HepG2 (cell line): ENCODE data around the gene ZMYND8. TPM values are rescaled to one million over a fixed set of nuclear protein-coding genes. Genes with fewer than 3 reads are reported as not detected.

Experiments
- GPN1 ChIP-seq: sonication (generic); formaldehyde crosslinking; IDR thresholded peaks from 2 replicates; pipeline ENCODE4 v1.5.1; 2020; ENCODE audit warnings: missing genetic modification reagents, borderline replicate concordance
- NCOA1 ChIP-seq: sonication (generic); formaldehyde crosslinking; IDR thresholded peaks from 2 replicates; pipeline ENCODE4 v1.9.0; 2021; ENCODE audit warnings: missing genetic modification reagents
- NCOR1 ChIP-seq: fragments of 200-600 bp; sonication (generic); IDR thresholded peaks from 2 replicates; pipeline ENCODE4 v1.7.0; 2017; ENCODE audit warnings: antibody characterized with exemption, low read length, borderline replicate concordance
- PHF20 ChIP-seq: sonication (generic); formaldehyde crosslinking; IDR thresholded peaks from 2 replicates; pipeline ENCODE4 v1.5.0; 2020; ENCODE audit warnings: mild to moderate bottlenecking, missing genetic modification reagents
- SETDB1 ChIP-seq: sonication (generic); formaldehyde crosslinking; IDR thresholded peaks from 2 replicates; pipeline ENCODE4 v1.5.1; 2020; ENCODE audit warnings: missing genetic modification reagents, mild to moderate bottlenecking, borderline replicate concordance
- SMAD1 ChIP-seq: sonication (generic); formaldehyde crosslinking; IDR thresholded peaks from 2 replicates; pipeline ENCODE4 v1.4.0; 2020; ENCODE audit warnings: missing genetic modification reagents, low read depth, mild to moderate bottlenecking, borderline replicate concordance
- SNAPC2 ChIP-seq: sonication (generic); formaldehyde crosslinking; IDR thresholded peaks from 2 replicates; pipeline ENCODE4 v1.8.1; 2022; ENCODE audit warnings: mild to moderate bottlenecking, missing genetic modification reagents
- SP4 ChIP-seq: sonication (generic); formaldehyde crosslinking; IDR thresholded peaks from 2 replicates; pipeline ENCODE4 v1.8.1; 2023; ENCODE audit warnings: mild to moderate bottlenecking, missing genetic modification reagents
- STAG1 ChIP-seq: sonication (generic); formaldehyde crosslinking; IDR thresholded peaks from 2 replicates; pipeline ENCODE4 v1.4.0; 2020; ENCODE audit warnings: missing genetic modification reagents
- TAF15 ChIP-seq: fragments of 200-400 bp; formaldehyde crosslinking; IDR thresholded peaks from one replicate; pipeline ENCODE4 v1.6.1; 2018; ENCODE audit warnings: mild to moderate bottlenecking, low read depth, low read length; ENCODE audit not compliant: poor library complexity, severe bottlenecking
- TARDBP ChIP-seq: sonication (generic); formaldehyde crosslinking; IDR thresholded peaks from 2 replicates; pipeline ENCODE4 v1.8.0; 2022; ENCODE audit warnings: mild to moderate bottlenecking, missing genetic modification reagents
- TBP ChIP-seq: sonication (generic); formaldehyde crosslinking; IDR thresholded peaks from 2 replicates; pipeline ENCODE4 v1.5.0; 2020; ENCODE audit warnings: missing genetic modification reagents
- ZFP91 ChIP-seq: sonication (generic); formaldehyde crosslinking; IDR thresholded peaks from 2 replicates; pipeline ENCODE4 v1.9.0; 2022; ENCODE audit warnings: missing genetic modification reagents, mild to moderate bottlenecking, borderline replicate concordance
- ZNF232 ChIP-seq: sonication (generic); formaldehyde crosslinking; IDR thresholded peaks from 2 replicates; pipeline ENCODE4 v1.4.0; 2020; ENCODE audit warnings: missing genetic modification reagents, borderline replicate concordance
- ZNF335 ChIP-seq: sonication (generic); formaldehyde crosslinking; IDR thresholded peaks from 2 replicates; pipeline ENCODE4 v1.4.0; 2020; ENCODE audit warnings: missing genetic modification reagents
- ZNF501 ChIP-seq: sonication (generic); formaldehyde crosslinking; IDR thresholded peaks from 2 replicates; pipeline ENCODE4 v1.5.1; 2020; ENCODE audit warnings: mild to moderate bottlenecking, moderate library complexity, missing genetic modification reagents
- ZNF546 ChIP-seq: sonication (generic); formaldehyde crosslinking; conservative IDR thresholded peaks from 2 replicates; pipeline ENCODE4 v1.8.1; 2023; ENCODE audit warnings: mild to moderate bottlenecking, missing genetic modification reagents
- ZNF549 ChIP-seq: sonication (generic); formaldehyde crosslinking; IDR thresholded peaks from 2 replicates; pipeline ENCODE4 v1.5.0; 2020; ENCODE audit warnings: missing genetic modification reagents
- ZNF552 ChIP-seq: sonication (generic); formaldehyde crosslinking; IDR thresholded peaks from 2 replicates; pipeline ENCODE4 v1.9.0; 2022; ENCODE audit warnings: missing genetic modification reagents, mild to moderate bottlenecking, borderline replicate concordance
- ZNF557 ChIP-seq: sonication (generic); formaldehyde crosslinking; IDR thresholded peaks from 2 replicates; pipeline ENCODE4 v1.4.0; 2020; ENCODE audit warnings: missing genetic modification reagents
- ZNF574 ChIP-seq: sonication (generic); formaldehyde crosslinking; IDR thresholded peaks from 2 replicates; pipeline ENCODE4 v1.4.0; 2020; ENCODE audit warnings: missing genetic modification reagents
- ZNF576 ChIP-seq: sonication (generic); formaldehyde crosslinking; IDR thresholded peaks from 2 replicates; pipeline ENCODE4 v1.4.0; 2020; ENCODE audit warnings: mild to moderate bottlenecking, missing genetic modification reagents
- ZNF616 ChIP-seq: sonication (generic); formaldehyde crosslinking; IDR thresholded peaks from 2 replicates; pipeline ENCODE4 v1.5.0; 2020; ENCODE audit warnings: low read depth, mild to moderate bottlenecking, missing genetic modification reagents
- ZNF713 ChIP-seq: sonication (generic); formaldehyde crosslinking; IDR thresholded peaks from 2 replicates; pipeline ENCODE4 v1.4.0; 2020; ENCODE audit warnings: mild to moderate bottlenecking, missing genetic modification reagents
- ZNF747 ChIP-seq: sonication (generic); formaldehyde crosslinking; IDR thresholded peaks from 2 replicates; pipeline ENCODE4 v1.8.1; 2023; ENCODE audit warnings: missing genetic modification reagents, mild to moderate bottlenecking, borderline replicate concordance
- ZSCAN9 ChIP-seq: IDR thresholded peaks from 2 replicates; pipeline ENCODE4 v1.6.1; 2016; ENCODE audit warnings: borderline replicate concordance
- polyA plus RNA-seq, 8 experiments: library from polyadenylated mRNA; depleted of rRNA in 3 of 8; stranded (reverse) in 7 of 8; unstranded in 1 of 8; fragments of >200 nt; fragmentation: Illumina TruSeq in 4 of 8; extraction: Trizol in 4 of 8; gene quantifications; 2 replicates each; pipeline versions ENCODE4 v1.2.1 to v1.2.3, GENCODE V29; 2011 to 2016; ENCODE audit warnings: low read depth in 4 of 8, missing spikeins in 1 of 8, mixed read lengths in 1 of 8; ENCODE audit not compliant: insufficient read depth in 1 of 8
- total RNA-seq, 5 experiments: library from RNA; depleted of rRNA; stranded (reverse); fragments of >200 nt; fragmentation: Illumina TruSeq; extraction: Trizol; gene quantifications; 2 replicates each; pipeline ENCODE4 v1.2.3, GENCODE V29; 2016; ENCODE audit warnings: low read depth in 1 of 5

ZMYND8 gene
- total and polyA plus RNA-seq, 2 of the 13 experiments (the other 11 are each of a cell fraction or from before 2014, with no cell fraction given), result 53.9 to 84.7 TPM

DNA sequence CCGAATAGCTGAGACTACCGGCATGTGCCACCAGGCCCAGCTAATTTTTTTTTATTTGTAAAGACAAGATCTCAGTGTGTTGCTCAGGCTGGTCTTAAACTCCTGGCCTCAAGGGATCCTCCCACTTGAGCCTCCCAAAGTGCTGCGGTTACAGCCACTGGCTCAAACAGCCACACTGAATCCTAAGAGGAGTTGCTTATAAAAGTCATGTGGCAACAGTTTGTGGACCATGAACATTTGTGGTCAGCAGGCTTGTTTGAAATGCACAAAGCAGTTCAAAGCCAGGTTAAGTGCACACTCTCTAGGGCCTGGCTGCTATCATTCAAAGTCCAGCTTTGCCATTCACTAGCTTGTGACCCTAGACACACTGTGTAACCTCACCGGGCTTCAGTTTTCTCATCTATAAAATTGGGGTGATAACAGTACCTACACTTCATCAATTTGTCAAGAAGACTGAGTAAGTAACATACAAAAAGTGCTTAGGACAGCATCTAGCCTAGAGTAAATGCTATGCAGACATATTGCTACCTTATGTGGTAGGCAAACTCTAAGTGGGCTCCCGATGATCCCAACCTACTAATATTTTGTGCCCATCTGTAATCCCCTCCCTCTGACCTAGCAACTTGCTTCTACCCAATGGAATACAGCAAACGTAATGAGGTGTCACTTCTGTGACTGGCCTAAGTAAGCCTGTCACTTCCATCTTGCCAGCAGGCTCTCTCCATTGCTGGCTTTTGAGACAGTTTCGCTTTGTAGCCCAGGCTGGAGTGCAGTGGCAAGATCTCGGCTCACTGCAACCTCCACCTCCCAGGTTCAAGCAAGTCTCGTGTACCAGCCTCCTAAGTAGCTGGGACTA lies 122.9 kb downstream of the ZMYND8 start (continued):
- TF ChIP-seq NCOA1 (CRISPR knock-in tag) (peak; percentile 60; the same call in 1 of the 2 replicates), ZNF576 (CRISPR knock-in tag) (no peak), PHF20 (CRISPR knock-in tag) (no peak; the same call in 1 of the 2 replicates), ZNF616 (CRISPR knock-in tag) (peak; percentile 57; the same call in 1 of the 2 replicates), ZNF232 (CRISPR knock-in tag) (peak; percentile 76; the same call in 1 of the 2 replicates), ZNF549 (peak; percentile 98), SP4 (CRISPR knock-in tag) (peak; percentile 60; the same call in 1 of the 2 replicates), ZNF501 (CRISPR knock-in tag) (peak; percentile 59), STAG1 (CRISPR knock-in tag) (peak; percentile 27), GPN1 (CRISPR knock-in tag) (no peak), ZNF557 (peak; percentile 43; the same call in 1 of the 2 replicates), ZNF713 (CRISPR knock-in tag) (no peak), ZNF747 (CRISPR knock-in tag) (0 out of 2 replicates have a peak, but pooled peaks have one; percentile 80), ZNF552 (CRISPR knock-in tag) (no peak), SETDB1 (CRISPR knock-in tag) (no peak), ZNF574 (CRISPR knock-in tag) (peak; percentile 82), SMAD1 (CRISPR knock-in tag) (peak; percentile 92; the same call in 1 of the 2 replicates), TARDBP (peak; percentile 97), TAF15 (no peak), SNAPC2 (no peak), ZSCAN9 (peak; percentile 84; the same call in 1 of the 2 replicates), TBP (no peak; the same call in 1 of the 2 replicates), NCOR1 (peak; percentile 100), ZFP91 (no peak), ZNF335 (CRISPR knock-in tag) (peak; percentile 52; the same call in 1 of the 2 replicates), ZNF546 (CRISPR knock-in tag) (0 out of 2 replicates have a peak, but pooled peaks have one; percentile 38)
